NB4 (cell line): Measurements from ENCODE around the gene PCBP4.
A peak's percentile ranks its signal among the peaks of the same experiment; 100 is the strongest.
"Not testable (repeated sequence)": the region's sequence is repeated elsewhere in the genome, so short reads cannot be mapped to it uniquely, and the experiment has no call there.

ENCODE experiments used
- DNase-seq: peaks from one replicate; pipeline ENCODE4 v3.0.0; 2010; ENCODE audit warnings: low read depth
- H3K4me3 ChIP-seq: one replicate; pipeline ENCODE4 v1.5.1; 2011; ENCODE audit warnings: mild to moderate bottlenecking, low read depth, low read length, moderate library complexity
- MYC ChIP-seq: IDR thresholded peaks from 2 replicates; pipeline ENCODE4 v1.6.1; 2011; ENCODE audit warnings: low read depth, low read length
- POLR2A ChIP-seq: IDR thresholded peaks from 2 replicates; pipeline ENCODE4 v1.6.1; 2011; ENCODE audit warnings: mild to moderate bottlenecking; ENCODE audit not compliant: insufficient read length; ENCODE audit errors: extremely low read depth
- TF ChIP-seq, protein P1 (sequence below): IDR thresholded peaks from 2 replicates; pipeline ENCODE4 v1.6.1; 2011; ENCODE audit warnings: low read depth, low read length
- TF ChIP-seq, protein P2 (sequence below): IDR thresholded peaks from one replicate; pipeline ENCODE4 v1.5.1; 2012; ENCODE audit warnings: low read depth, low read length

PCBP4 gene

DNA sequence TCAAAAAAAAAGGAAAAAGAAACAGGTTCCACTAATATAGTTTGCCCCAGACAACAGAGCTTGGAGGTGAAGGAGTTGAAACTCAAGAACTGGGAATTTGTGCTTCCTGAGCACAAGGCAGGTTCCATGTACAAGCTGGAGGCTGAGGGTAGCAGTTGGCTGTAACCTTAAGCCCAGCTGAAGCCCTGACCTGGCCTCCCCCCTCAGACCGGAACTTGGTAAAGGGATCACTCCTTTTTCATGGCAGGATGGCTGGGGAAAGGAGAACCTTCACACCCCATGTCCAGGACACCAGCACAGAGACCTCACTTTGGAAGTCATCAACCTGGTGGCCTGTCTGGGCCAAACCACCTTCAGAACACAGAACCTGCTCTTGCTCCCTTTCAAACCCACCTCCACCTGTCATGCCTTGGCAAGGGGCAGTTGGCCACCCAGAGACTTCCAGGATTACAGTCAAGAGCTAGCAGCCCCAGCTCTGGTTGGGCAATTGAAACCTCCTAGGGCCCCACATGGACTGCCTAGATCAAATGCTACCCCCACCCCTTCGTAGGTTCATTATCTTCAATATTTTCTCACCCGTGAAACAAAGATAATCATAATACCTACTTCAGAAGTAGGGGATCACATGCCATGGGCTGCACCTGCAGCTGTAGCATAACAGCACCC, 24.9 kb upstream of the PCBP4 start:
- DNase-seq: peak; percentile 47
- TF ChIP-seq, protein P1, sequence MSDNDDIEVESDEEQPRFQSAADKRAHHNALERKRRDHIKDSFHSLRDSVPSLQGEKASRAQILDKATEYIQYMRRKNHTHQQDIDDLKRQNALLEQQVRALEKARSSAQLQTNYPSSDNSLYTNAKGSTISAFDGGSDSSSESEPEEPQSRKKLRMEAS: no peak
- no peak for TF ChIP-seq MYC
- TF ChIP-seq, protein P2, sequence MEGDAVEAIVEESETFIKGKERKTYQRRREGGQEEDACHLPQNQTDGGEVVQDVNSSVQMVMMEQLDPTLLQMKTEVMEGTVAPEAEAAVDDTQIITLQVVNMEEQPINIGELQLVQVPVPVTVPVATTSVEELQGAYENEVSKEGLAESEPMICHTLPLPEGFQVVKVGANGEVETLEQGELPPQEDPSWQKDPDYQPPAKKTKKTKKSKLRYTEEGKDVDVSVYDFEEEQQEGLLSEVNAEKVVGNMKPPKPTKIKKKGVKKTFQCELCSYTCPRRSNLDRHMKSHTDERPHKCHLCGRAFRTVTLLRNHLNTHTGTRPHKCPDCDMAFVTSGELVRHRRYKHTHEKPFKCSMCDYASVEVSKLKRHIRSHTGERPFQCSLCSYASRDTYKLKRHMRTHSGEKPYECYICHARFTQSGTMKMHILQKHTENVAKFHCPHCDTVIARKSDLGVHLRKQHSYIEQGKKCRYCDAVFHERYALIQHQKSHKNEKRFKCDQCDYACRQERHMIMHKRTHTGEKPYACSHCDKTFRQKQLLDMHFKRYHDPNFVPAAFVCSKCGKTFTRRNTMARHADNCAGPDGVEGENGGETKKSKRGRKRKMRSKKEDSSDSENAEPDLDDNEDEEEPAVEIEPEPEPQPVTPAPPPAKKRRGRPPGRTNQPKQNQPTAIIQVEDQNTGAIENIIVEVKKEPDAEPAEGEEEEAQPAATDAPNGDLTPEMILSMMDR: no peak
- TF ChIP-seq POLR2A: no peak
- no peak overlapping the region for H3K4me3 ChIP-seq

DNA sequence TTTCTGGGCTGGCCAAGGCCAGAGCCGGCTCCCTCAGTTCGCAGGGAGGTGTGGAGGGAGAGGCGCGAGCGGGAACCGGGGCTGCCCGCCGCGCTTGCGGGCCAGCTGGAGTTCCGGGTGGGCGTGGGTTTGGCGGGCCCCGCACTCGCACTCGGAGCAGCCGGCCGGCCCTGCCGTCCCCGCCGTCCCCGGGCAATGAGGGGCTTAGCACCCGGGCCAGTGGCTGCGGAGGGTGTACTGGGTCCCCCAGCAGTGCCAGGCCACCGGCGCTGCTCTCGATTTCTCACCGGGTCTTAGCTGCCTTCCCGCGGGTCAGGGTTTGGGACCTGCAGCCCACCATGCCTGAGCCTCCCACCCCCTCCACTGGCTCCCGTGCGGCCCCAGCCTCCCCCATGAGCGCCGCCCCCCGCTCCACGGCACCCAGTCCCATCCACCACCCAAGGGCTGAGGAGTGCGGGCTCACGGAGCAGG, 23.3 kb upstream of the PCBP4 start:
- DNase-seq, H3K4me3 ChIP-seq: not testable (repeated sequence)

DNA sequence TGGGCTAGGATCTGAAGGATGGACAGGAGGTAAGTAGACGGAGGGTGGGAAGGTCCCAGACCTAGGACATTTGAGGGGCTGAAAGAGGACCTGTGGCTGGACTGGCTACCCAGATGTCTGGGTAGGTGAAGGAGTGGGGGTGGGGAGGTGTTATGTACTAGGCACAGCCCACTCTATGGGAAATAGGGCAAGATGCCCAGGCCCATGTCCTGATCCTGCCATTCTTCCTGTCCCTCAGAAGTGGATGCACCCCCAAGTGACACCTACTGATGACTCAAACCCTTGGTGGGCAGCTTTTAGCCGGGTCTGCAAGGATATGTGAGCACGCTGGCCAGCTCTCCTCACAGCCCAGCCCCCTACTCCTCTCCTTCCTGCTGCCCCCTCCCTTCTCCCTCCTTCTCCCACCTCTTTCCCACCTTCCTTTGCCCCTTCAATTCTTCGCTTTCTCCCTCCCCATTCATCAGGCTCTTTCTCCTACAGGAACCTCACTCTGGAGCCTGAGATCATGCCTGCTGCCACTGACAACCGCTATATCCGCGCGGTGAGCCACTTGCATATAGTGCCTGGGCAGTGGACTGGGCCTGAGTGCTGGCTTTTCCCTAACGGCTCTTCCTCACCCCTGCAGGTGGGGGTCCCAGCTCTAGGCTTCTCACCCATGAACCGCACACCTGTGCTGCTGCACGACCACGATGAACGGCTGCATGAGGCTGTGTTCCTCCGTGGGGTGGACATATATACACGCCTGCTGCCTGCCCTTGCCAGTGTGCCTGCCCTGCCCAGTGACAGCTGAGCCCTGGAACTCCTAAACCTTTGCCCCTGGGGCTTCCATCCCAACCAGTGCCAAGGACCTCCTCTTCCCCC, 21.3 kb upstream of the PCBP4 start:
- TF ChIP-seq MYC: no peak
- TF ChIP-seq, protein P1: no peak
- no peak for TF ChIP-seq POLR2A
- TF ChIP-seq, protein P2: no peak
- H3K4me3 ChIP-seq: no peak overlapping the region
- no peak for DNase-seq

DNA sequence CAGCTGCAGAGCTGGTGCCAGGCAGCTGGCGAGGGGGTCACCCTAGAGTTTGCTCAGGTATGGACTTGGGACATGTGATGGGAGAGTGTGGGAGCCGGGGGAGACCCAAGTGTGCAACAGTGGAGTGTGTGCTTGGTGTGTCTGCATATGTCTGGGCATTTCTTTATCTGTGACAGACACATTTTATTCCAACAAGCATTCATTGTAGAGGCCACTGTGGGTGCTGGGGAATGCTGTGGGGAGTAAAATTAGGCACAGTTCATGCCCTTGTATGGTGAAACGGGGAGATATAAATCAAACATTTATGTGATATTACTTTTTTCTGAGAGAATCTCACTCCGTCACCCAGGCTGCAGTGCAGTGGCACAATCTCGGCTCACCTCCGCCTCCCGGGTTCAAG, 20.3 kb upstream of the PCBP4 start:
- no peak for DNase-seq
- TF ChIP-seq POLR2A (no peak), MYC (no peak)
- TF ChIP-seq, protein P1: no peak
- TF ChIP-seq, protein P2: no peak
- no peak overlapping the region for H3K4me3 ChIP-seq

DNA sequence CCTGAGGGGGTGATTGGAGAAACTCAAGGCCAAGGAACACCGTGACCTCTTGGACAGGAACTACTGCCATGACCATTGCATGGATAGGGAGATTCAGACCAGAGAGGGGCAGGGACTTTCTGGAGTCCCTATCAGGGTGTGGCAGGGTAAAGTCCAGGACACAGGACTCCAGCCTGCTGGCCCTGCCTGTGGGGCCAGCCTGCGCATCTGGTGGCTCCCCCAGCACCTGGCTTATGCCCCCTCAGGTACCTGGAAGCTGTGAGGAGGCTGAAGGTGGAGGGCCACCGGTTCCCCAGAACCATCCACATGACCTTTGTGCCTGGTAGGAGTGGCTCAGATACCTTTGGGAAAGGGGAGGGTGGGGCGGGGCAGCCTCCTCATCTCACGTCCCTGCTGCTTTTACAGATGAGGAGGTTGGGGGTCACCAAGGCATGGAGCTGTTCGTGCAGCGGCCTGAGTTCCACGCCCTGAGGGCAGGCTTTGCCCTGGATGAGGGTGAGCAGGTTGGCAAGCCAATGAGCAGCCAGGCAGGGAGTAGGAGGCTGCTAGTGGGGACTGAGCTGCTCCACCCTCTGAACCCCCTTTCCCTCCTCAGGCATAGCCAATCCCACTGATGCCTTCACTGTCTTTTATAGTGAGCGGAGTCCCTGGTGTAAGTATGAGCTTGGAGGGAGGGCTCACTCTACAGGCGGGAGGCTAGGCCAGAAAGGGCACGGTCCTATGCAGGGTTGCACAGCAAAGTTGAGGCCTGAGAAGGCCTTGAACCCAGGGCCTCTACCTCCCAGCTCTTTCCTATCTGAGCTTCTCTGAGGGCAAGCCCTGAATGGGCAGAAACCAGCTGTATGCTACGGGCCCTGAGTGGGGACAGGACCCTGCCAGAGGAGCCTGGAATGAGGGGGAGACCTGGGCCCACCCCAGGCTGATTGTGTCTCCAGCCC, 19.0 kb upstream of the PCBP4 start:
- TF ChIP-seq, protein P2: no peak
- TF ChIP-seq POLR2A (no peak), MYC (no peak)
- TF ChIP-seq, protein P1: no peak
- DNase-seq: no peak
- no peak overlapping the region for H3K4me3 ChIP-seq
